ENCODE results near the gene XXYLT1.

DNA sequence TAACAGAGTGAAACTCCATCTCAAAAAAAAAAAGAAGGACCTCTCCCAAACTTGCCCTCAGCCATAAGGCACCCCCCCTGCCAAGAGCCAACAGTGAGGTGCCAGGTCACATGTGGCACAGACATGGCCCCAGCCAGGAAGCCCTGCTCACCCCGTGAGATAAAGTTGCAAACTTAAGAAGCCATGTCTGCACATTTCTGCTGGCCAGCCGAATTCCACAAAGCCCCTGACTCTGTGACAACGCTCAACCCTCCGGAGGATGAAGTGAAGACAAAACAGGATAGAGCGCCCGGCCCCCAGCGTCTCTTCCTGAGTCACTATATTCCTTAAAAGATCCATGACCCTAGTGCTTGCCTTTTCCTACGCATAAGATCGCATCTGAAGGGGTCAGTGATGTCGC lies 188.1 kb downstream of the XXYLT1 start:
- TF ChIP-seq POLR2AphosphoS5 (IDR thresholded peaks at IDR 0.05; ENCODE audit: insufficient read depth in 1 of 2, low read depth in 1 of 2): no peak
- TF ChIP-seq, protein P1, sequence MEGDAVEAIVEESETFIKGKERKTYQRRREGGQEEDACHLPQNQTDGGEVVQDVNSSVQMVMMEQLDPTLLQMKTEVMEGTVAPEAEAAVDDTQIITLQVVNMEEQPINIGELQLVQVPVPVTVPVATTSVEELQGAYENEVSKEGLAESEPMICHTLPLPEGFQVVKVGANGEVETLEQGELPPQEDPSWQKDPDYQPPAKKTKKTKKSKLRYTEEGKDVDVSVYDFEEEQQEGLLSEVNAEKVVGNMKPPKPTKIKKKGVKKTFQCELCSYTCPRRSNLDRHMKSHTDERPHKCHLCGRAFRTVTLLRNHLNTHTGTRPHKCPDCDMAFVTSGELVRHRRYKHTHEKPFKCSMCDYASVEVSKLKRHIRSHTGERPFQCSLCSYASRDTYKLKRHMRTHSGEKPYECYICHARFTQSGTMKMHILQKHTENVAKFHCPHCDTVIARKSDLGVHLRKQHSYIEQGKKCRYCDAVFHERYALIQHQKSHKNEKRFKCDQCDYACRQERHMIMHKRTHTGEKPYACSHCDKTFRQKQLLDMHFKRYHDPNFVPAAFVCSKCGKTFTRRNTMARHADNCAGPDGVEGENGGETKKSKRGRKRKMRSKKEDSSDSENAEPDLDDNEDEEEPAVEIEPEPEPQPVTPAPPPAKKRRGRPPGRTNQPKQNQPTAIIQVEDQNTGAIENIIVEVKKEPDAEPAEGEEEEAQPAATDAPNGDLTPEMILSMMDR (IDR thresholded peaks at IDR 0.05): no peak

Measured in vagina (tissue), 2 donors.